ENCODE results near the gene CARMIL1. TPM values are rescaled to one million over a fixed set of nuclear protein-coding genes. Genes with fewer than 3 reads are reported as not detected.

The CARMIL1 gene
- total RNA-seq, 1 experiment from 2014 or later: 23.6 TPM

DNA sequence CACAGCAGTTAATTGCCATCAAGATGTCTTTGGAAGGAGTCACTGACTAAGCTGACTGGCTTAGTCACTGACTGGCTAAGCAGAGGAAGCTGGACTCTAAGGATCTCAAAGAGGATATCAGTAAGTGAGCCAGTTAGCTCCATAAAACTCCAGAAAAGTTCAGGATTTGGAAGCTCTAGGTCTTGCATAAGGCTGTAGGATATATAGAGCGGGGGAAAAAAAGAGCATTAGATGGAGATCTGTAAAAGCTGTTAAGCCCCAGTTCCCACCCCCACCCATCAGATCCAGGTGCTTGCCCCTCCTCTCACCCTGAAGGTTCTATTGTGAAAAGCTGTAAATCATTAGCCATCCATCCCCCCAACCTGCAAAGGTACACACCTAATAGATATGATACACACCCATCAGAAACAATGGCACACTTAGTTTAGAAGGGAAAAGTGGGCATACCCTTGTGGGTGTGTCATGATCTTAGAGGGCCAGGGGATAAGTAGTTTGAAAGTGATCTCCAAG is 32.2 kb downstream of the CARMIL1 start:
- Mint-ChIP-seq H3K36me3 (ENCODE audit: insufficient read depth in 1 of 3, low read depth in 3 of 3) (no peaks in the 10 kb centered on the region), H3K4me3 (no peak overlapping the region), H3K27ac (no peak overlapping the region), H3K9me3 (no peaks in the 10 kb centered on the region), H3K27me3 (ENCODE audit: low read depth) (no peaks in the 10 kb centered on the region), H3K4me1 (peaks cover 43 to 62% of the 10 kb centered on the region in 2 experiments)
- no CpG with 5 or more reads among the region's 1 CpG for WGBS (ENCODE audit: extremely low coverage, insufficient read length, low lambda C conversion rate)
- H3K79me1 ChIP-seq (ENCODE audit: insufficient read depth, low read depth, low read length, poor library complexity, severe bottlenecking): no peaks in the 10 kb centered on the region
- H3K14ac ChIP-seq (ENCODE audit: insufficient read depth, low read length): no peak overlapping the region
- H3K4me1 ChIP-seq (ENCODE audit: insufficient read depth, low read length): peaks cover 8% of the 10 kb centered on the region; the same call in 1 of the 2 replicates
- no peaks in the 10 kb centered on the region for H3K27me3 ChIP-seq (ENCODE audit: insufficient read depth, low read length)
- H4K20me1 ChIP-seq (ENCODE audit: control insufficient read depth, insufficient read depth, insufficient read length): no peaks in the 10 kb centered on the region
- peaks cover 6% of the 10 kb centered on the region; the same call in 1 of the 2 replicates for H3K79me2 ChIP-seq (ENCODE audit: insufficient read depth, low read length)
- H2BK120ac ChIP-seq (ENCODE audit: low read depth, low read length, poor library complexity, severe bottlenecking): no peak overlapping the region
- H4K5ac ChIP-seq (ENCODE audit: insufficient read length, low read depth, low read length): no peak overlapping the region
- no peak overlapping the region for H2BK20ac ChIP-seq (ENCODE audit: low read depth, low read length, poor library complexity, severe bottlenecking)
- no peak overlapping the region for H3K56ac ChIP-seq (ENCODE audit: insufficient read length, low read depth, low read length)
- H3T11ph ChIP-seq (ENCODE audit: low read length): no peak overlapping the region
- no peak for DNase-seq
- no peaks in the 10 kb centered on the region for H3K23me2 ChIP-seq (ENCODE audit: insufficient read length, low read depth, low read length, poor library complexity, severe bottlenecking)
- H2AK5ac ChIP-seq (ENCODE audit: insufficient read length, low read length): no peak overlapping the region
- no peak overlapping the region for H3K4ac ChIP-seq (ENCODE audit: low read depth, low read length)
- H3K4me2 ChIP-seq (ENCODE audit: insufficient read depth, insufficient read length, low read length): no peak overlapping the region
- no peak overlapping the region for H2BK5ac ChIP-seq (ENCODE audit: insufficient read length, low read length)
- TF ChIP-seq, protein P1, sequence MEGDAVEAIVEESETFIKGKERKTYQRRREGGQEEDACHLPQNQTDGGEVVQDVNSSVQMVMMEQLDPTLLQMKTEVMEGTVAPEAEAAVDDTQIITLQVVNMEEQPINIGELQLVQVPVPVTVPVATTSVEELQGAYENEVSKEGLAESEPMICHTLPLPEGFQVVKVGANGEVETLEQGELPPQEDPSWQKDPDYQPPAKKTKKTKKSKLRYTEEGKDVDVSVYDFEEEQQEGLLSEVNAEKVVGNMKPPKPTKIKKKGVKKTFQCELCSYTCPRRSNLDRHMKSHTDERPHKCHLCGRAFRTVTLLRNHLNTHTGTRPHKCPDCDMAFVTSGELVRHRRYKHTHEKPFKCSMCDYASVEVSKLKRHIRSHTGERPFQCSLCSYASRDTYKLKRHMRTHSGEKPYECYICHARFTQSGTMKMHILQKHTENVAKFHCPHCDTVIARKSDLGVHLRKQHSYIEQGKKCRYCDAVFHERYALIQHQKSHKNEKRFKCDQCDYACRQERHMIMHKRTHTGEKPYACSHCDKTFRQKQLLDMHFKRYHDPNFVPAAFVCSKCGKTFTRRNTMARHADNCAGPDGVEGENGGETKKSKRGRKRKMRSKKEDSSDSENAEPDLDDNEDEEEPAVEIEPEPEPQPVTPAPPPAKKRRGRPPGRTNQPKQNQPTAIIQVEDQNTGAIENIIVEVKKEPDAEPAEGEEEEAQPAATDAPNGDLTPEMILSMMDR (conservative IDR thresholded peaks at IDR 0.05): no peak
- no peak overlapping the region for H2BK12ac ChIP-seq (ENCODE audit: insufficient read length, low read depth, low read length)
- no peak overlapping the region for H2BK15ac ChIP-seq (ENCODE audit: low read depth, low read length)
- no peaks in the 10 kb centered on the region for H3K9me3 ChIP-seq (ENCODE audit: control insufficient read depth, low read depth, low read length)
- H3K9ac ChIP-seq (ENCODE audit: extremely low read depth, insufficient read length, low read length): no peak overlapping the region
- H3K27ac ChIP-seq (ENCODE audit: insufficient read length, low read depth, low read length): no peak overlapping the region
- no peak overlapping the region for H3K18ac ChIP-seq (ENCODE audit: insufficient read length, low read depth, low read length)
- H4K91ac ChIP-seq (ENCODE audit: insufficient read length, low read depth, low read length): no peak overlapping the region
- no peak overlapping the region for H3K23ac ChIP-seq (ENCODE audit: insufficient read length, low read depth, low read length)
- H2AFZ ChIP-seq (ENCODE audit: low read length): no peak overlapping the region
- H4K8ac ChIP-seq (replicated peaks; ENCODE audit: insufficient read length, low read depth, low read length): no peak overlapping the region

Measured in H9 (cell line).